ENCODE measurements around the gene ADAMTS7.
"Not testable (repeated sequence)": the region's sequence is repeated elsewhere in the genome, so short reads cannot be mapped to it uniquely, and the experiment has no call there.

ADAMTS7 gene

GRCh38 chr15:78782402-78782801 is 28.9 kb downstream of the ADAMTS7 start:
- DNase-seq (ENCODE audit: low spot score) = not testable (repeated sequence)

DNA sequence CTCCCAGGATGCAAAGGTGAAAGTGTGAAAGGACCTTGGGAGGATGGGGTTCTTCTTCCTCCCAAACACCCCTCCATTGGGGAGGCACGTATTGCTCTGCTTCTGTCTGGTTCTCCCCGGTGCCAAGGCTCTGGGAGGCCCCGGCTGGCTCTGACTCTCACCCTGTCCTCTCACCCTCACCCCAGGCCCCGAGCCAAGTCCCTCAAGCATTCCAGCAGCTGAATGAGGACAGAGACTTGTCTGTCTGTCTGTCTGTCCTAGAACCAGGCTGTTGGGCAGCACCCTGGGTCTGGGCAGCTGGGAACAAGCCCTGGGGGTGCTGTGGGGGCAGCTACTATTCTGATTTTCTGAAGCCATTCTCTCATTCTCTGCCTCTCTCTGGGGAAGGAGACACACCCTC is 29.9 kb downstream of the ADAMTS7 start:
- DNase-seq (ENCODE audit: low spot score) = not testable (repeated sequence)

- DNase-seq (ENCODE audit: low spot score) = not testable (repeated sequence)
Observed at GRCh38 chr15:78779975-78780374, 31.3 kb downstream of the ADAMTS7 start.

DNA sequence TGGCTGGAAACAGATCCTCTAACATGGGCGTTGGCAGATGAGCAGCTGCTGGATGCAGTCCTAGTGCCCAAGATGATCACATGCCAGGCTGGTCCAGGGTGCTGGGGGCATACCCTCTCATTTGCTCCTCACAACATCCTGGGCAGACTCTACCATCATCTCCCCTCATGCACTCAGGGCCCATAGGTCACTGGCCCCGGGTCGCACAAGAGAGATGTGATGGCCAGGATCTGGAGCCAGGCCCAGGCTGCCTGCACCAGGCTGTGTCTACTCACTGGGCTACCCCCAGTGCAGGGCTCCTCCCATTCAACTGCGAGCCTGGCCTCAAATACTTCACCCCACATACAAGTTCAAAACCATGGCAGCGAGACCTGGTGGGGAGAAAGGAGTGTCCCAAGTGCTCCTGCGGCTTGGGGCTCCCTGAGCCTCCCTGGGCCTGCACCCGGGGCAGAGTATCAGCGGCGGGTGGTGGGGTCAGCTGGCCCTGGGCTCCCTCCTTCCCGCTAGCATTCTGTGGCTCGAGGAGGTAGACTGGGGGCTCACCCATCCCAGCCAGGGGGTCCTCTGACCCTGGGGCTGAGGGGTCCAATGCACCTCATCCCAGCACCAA is 32.0 kb downstream of the ADAMTS7 start:
- not testable (repeated sequence) for DNase-seq (ENCODE audit: low spot score)

- DNase-seq (ENCODE audit: low spot score) = no peak
Observed at GRCh38 chr15:78778422-78778821, 32.8 kb downstream of the ADAMTS7 start.

DNA sequence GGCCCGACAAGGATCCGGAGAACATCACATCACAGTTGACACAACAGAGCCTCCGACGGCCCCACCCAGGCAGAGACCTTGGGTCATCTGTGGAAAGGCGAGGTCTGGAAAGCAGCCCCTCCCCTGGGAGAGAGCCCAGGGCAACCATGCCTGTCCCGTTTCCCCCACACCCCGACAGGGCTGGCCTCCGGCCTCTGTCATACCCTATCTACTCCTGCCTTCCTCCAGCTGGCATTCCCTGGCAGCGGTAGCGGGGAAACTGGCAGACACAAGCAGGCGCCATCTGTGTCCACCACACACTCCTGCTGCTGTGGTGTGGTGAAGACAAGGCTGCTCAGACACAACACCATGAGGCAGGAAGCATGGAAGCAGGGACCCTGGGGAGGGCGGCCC is 33.3 kb downstream of the ADAMTS7 start:
- DNase-seq (ENCODE audit: low spot score) = not testable (repeated sequence)

DNA sequence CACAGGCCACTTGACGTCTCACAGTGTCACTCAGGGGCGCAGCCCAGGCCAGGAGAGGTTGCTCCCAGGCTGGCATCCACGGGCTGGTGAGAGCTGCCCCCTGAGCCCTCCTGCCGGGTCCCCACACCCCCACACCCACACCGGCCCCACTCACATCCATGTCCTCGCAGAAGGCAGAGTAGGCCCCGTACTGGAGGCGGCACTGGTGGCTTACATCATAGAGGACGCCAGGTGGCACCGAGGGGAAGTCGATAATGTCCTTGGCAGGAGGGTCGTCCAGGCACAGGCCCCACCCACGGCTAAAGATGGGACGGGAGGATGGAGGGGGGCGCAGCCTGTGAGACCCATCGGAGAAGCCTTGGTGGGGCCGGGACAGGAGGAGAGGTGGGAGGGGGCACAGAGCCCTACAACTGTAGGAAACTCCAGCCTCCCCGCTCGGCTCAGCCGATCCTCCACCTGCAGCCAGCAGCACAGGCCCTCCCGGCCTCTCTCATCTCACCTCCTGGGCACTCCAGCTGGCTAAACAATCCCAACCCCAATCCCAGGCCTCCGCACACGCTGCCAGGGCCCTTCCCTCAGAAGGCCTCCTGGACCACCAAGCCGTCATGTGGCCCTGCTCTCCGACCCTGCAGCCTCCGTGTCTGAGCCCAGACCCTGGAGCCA is 33.8 kb downstream of the ADAMTS7 start:
- not testable (repeated sequence) for DNase-seq (ENCODE audit: low spot score)

GRCh38 chr15:78776046-78776925 is 35.0 kb downstream of the ADAMTS7 start:
- not testable (repeated sequence) for DNase-seq (ENCODE audit: low spot score)

- DNase-seq (ENCODE audit: low spot score) = no peak
Observed at GRCh38 chr15:78775472-78775871, 35.8 kb downstream of the ADAMTS7 start.

GRCh38 chr15:78774451-78774990 is 36.7 kb downstream of the ADAMTS7 start:
- not testable (repeated sequence) for DNase-seq (ENCODE audit: low spot score)

DNA sequence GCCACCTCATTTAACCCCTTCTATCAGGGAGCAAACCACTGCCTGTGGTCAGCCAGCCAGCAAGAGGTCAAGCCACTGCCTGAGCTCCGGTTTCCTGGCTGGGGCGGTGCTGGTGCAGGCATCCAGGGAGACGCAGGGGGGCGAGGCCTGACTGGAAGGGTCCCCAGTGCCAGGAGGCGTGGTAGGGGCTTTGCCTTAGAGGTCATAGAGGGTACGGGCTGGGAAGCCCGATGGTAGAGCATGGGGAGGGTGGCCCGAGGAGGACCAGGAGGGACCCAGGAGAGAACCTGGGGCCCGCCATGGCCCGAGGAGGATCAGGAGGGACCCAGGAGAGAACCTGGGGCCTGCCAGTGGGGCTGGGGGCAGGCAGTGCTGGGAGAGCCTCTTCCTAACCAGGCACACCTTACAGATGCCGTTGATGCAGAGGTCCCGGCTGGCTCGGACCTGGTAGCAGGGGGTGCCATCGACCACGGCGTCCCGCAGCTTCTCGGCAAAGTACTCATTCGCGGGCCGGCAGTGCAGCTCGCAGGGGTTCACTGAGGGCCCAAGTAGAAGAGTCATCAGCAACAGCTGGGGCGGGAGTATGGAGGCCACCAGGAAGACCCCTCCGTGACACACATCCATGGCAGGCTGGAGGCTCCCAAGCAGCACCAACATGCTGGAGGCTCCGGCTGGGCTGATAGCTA is 37.4 kb downstream of the ADAMTS7 start:
- not testable (repeated sequence) for DNase-seq (ENCODE audit: low spot score)

DNA sequence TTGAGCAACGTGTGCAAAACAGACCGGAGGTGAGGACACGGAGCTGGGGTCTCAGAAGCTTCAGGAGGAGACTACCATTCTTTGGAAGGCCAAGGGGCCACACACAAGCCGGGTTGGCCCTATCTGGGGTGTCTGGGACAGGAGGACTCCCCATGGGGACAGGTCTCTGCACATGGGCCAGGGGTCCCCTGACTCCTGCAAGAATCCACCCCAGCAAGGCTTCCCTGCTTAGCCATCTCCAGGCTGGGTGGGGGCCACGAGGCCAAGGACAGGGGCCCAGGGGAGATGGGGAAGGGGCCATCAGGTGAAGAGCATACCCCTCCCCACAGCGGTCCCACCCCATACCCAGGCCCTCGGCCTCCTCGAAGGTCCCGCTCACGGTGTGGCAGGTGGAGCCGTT is 38.5 kb downstream of the ADAMTS7 start:
- no peak for DNase-seq (ENCODE audit: low spot score)

DNA sequence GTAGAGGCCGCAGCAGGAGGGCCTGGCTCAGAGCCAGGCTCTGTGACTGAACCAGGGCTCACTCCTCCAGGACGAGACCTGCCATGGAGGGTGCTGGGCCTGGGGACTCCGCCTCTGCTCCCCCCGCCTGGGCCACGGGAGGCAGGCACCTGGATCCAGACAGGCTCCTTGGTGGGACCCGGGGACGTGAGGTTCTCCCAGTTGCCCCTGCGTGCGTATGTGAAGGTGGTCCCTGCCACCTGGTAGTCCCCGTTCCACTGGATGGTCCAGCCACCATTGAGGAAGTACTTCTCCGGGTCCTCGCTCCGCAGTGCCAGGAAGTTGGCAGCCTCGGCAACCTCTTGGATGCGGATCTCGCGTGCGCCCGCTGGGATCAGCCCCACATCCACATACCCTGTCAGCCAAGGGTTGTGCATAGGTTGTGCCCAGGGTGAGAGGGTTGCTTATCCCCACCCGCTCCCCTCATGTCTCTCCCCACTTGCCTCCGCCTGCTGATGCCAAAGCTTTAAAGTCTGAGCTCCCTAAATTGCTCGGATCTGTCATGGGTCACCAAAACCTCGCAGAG is 39.7 kb downstream of the ADAMTS7 start:
- not testable (repeated sequence) for DNase-seq (ENCODE audit: low spot score)

- not testable (repeated sequence) for DNase-seq (ENCODE audit: low spot score)
Observed at GRCh38 chr15:78771020-78771419, 40.2 kb downstream of the ADAMTS7 start.

GRCh38 chr15:78769473-78770225 is 41.6 kb downstream of the ADAMTS7 start:
- DNase-seq (ENCODE audit: low spot score) = not testable (repeated sequence)

GRCh38 chr15:78768531-78769408 is 42.5 kb downstream of the ADAMTS7 start:
- no peak for DNase-seq (ENCODE audit: low spot score)

DNA sequence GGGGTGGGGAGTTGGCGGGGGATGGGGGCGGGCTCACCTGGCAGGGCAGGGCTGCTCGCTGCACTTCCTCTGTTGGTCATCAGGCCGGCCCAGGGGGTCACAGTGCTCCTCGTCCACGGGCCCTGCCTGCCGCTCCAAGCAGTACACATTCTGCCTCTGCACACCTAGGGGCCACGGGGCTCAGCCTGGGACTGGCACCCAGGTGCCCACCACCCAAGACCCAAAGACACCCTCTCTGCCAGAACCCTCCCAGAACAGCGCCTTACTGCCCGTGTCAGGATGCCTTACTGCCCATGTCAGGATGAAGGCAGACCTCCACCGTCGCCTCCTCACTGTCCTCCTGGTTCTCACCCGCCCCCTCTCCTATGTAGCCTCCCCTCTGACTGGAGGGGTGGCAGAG is 43.2 kb downstream of the ADAMTS7 start:
- DNase-seq (ENCODE audit: low spot score) = no peak

- DNase-seq (ENCODE audit: low spot score) = no peak
Observed at GRCh38 chr15:78767331-78767951, 43.8 kb downstream of the ADAMTS7 start.

DNA sequence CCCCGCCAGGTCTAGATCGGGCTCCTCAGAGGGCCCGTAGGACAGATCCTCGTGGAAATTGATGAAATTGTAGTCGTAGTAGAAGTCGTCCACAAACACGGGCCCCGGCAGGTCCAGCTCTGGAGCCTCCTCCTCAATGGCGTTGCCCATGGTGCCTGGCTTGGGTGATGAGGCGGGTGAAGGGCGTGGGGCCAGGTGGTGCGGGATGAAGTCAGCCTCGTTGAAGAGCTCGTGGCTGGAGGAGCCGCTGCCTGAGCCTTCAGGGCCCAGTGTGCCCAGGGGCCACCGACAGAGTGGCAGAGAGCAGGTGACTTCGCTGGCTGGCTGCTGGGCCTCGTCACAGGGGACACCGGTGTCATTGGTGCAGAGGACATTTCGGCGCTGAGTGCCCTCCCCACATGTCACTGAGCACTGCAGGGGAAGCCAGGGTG is 44.6 kb downstream of the ADAMTS7 start:
- DNase-seq (ENCODE audit: low spot score) = not testable (repeated sequence)

Data from CD4-positive, alpha-beta T cell treated with Interleukin-15 for 4 hours (primary cell).